GM21529 (cell line): Measurements from ENCODE around the gene PAX9.

Experiments used
- ATAC-seq: cut with Tn5 transposase; IDR thresholded peaks from one replicate; pipeline ENCODE4 v1.9.1; 2021; ENCODE audit not compliant: unreplicated experiment

The PAX9 gene

DNA sequence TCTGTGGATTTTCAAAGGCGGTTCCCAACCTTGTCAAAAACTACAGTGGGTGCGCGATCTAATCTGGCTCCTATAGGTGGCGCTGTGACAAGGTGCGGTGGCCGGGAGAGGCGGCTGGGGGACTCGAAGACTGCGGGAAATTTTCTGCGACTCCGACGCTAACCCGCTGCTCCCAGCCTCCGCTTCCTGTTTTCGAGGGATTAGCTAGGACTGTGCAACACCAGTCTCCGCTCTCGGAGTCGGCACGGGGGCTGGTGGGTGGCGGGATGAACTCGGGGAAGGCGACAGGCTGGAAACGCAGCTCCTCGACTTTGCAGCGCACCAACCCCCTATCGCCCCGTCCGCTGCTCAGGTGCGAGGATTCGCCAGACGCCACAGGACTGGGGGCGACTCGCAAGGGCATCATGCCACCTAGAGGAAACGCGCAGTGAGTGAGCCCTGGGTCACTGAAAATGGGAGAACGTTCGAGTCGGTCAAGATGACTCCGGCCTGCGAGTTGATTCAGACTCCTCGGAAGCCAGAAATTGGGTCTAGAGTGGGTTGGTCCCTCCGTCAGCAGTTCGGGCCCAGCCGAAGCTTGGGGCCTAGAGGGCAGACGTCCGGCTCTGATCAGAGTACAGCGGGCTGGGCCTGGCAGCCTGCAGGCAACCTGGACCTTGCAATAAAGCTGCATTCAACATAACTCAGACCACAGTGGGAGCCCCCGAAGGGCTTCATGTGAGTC, 5.5 kb upstream of the PAX9 start:
- ATAC-seq, result no peak

DNA sequence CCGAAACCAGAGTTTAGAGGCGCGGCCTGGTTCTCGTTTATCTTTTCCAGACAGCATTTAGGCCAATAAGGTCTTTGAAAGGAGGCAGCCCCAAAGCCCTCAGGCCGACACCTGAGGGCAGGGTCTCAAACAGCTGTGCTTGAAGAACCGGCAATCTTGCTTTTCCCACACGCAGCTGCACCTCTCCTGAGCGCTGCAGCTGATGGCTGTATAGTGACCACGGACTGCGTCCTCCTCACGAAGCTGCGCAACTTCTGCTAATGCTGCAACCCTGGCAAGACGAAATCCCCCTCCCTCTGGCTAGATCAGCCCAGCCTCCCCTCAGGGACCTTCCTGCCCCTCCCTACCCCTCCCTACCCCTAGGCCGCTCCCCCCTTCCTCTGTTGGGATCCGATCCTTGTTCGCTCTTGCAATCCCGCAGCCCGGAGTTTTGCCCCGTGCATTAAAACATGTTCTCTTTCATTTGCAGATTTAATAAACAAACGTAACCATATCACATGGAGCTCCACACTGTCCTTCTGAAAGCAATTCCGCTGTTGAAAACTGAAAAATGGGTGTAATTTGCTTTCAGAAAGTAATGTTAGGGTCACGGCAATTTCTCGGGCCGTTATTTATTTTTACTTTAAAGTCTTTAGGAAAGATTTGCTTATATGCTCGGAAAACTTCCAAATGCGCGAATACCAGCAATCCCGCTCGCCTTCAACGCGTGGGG, 4.8 kb upstream of the PAX9 start:
- no peak for ATAC-seq

DNA sequence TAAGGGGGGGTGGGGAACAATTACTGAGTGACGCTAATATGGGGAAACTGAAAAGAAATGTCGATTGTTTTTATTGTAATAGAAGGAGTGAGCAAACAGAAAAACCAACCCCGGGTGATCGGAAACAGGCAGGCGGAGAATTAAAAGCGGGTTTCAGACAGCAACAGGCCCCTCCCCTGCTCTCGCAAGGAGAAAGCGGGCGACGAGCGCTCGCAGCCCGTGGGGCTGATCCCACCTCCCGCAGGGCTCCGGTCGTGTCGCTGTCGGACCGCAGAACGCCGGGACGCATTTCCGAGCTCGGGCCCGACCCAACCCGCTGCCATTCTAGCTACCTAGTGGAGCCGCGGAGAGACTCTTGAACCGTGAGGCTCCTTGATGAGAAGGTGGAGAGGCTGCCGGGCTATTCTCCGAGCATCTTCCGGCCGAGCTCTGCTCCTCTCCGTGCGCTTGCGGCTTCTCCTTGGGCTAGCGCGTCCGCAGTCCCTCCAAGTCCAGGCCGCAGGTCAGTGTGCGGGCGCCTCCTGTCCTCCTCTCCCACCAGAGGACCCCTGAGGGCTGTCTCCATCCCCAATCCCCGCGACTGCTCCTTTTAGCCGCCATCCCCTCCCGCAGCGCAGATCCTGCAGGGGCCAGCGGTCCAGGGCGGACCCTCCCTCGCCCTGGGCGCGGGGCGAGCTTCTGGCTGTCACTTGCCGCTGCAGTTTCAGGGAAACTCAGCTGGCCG, 4.1 kb upstream of the PAX9 start:
- no peak for ATAC-seq

DNA sequence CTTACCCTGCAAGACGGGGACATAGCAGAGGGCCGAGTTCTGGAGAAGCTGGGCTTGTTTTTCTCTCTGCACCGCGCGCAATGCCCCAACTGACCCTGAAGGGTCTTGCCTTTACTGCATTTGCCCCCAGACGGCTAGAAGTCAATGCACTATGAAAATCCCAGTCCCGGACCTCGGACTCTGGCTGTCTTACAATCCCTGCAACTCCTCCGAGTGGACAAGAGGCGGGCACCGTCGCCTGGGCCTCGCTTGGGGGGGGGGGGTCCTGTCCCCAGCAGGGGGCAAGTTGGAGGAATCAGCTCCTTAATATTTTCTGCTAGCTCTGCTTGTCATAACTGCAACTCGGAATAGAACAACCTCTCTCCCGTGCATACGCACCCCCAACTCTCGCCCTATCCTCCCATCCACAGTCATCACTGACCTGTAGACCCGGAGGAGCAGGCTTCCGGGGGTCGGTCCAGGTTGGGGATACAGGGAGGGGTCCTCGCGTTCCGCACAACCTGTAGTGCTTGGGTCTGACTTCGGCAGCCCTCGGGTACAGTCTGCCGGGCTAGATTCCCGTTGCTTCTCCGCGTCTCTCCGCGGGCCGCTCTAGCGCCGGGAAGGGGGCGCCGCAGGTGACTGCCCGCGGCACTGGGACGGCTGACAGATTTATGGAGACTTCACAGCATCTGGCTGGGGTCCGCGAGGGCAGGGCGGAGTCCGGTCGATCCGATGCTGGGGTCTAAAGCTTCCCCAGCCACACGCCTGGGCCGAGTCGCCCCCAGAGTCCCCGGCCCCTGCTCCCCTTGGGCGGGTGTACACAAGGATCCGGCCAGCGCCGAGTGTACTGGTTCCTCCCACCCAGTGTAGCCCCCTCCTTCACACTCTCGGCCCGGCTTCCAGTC, 3.3 kb upstream of the PAX9 start:
- ATAC-seq, result no peak

DNA sequence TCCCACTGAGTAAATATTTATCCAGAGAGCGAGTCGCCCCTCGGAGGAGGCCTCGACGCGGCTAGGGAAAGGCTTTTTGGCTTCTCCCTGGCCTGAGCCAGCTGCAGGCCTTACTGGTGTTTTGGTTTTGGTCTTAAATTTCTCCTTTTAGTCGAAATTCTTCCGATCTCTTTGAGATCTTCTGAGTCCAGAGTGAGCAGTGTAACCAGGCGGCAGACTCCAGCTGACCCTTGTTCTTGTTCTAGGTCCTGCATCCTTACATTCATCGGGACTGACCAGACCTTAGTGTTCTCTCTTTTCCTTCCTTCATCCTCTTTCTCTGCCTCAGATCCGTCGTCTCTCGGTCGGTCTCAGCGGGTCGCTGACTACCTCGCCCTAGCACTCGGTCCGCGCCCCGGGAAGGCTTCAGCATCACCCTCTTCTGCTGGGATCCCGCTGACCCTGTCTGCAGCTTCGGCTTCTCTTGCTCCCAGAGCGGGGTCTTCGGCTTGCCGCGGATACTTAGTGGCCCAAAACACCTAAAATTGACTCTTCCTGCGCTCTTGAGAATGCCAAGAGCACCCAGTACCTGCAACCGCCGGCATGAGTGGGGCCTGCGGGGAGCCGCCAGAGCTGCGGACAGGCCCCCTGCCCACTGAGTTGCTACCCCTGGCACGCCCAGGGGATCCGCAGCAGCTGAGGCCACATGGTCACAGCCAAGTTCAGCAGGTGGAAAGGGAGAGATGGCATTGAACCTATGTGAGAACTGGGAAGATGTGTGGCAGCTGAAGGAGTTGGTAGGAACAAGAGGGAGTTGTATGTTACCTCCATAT, 2.4 kb upstream of the PAX9 start:
- no peak for ATAC-seq

DNA sequence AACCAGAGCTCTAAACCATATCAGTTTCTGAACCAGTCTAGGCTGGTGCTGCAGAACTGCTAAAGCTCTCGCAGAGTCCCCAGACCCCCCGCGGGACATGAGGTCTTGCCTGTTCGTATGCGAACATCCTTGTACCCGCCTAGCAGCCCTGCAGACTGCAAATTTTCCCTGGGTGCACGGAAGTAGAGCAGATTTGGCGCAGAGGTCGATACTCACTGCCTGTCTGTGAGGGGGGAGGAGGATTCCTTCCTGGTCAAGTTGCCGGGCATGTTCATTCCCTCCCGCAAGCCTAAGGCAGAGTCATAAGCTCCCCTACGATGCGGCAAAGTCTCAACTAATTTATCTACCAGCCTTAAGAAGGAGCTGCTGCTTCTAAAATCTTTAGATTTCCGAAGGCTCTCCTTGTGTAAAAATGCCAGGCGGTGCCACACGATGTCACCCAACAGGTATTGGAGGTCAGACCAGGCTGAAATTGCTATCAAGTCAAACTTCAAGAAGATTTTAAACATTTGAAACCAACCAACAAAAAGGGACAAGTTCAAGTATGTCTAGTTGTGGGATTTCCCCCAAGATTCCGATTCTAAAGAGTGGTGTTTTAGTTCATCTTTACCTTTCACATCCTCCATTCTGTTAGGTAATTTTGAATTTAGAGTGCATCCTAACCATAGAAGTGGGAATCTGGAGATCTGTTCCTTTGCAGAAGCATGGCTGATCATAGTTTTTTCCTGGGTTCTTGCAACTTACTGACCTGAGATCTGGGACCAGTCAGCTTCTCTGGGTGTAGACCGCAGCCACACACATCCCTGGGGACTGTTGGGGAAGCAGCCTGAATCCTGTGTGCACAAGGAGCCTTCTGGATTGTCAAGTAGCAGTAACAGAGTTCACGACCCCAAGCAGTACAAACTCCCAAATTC, 1.6 kb upstream of the PAX9 start:
- no peak for ATAC-seq

DNA sequence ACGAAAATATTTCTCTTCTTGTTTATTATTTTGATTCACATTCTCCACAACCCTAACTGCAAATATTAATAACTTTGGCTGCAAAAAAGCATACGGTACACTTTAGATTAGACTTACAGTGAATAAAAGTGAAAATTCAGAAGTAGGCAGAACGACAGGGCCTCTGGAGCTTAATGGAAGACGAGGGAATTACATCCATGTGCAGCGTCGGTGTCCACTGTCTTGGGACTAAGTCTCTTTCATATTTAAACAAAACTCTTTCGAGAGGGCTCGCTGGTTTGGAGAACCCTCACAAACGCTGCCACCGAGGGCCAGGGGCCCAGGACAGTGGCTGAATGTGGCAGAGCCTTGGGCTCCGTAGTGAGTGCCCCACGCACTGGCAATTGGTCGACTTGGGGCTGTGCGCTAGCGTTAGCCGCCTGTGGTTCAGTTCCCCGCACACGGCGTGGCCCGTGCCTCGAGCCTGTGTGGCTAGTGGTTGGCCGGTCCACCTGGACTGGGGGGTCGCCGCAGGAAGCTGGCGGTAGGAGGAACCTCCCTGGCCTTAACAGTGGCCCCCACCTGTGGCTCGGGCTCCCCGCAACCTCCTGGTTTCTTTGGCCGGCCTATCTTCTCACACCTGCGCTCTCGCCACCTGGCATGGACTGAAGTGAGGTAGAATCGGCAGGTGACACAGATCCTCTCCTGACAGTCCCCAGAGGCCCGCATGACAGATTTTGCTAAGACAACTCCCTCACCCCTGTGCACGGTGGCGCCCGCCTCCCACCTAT, 739 bp upstream of the PAX9 start:
- no peak for ATAC-seq

DNA sequence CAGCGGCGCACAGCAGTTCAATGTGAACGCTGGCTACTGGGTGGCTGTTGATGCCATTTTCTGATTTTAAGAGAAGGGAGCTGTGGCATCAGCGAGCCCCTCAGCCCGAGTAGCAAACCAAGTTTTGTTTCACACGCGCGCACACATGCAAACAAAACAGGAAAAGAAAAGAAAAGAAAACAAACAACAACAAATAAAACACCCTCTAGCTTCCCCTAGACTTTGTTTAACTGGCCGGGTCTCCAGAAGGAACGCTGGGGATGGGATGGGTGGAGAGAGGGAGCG, 540 bp downstream of the PAX9 start:
- ATAC-seq, result no peak

DNA sequence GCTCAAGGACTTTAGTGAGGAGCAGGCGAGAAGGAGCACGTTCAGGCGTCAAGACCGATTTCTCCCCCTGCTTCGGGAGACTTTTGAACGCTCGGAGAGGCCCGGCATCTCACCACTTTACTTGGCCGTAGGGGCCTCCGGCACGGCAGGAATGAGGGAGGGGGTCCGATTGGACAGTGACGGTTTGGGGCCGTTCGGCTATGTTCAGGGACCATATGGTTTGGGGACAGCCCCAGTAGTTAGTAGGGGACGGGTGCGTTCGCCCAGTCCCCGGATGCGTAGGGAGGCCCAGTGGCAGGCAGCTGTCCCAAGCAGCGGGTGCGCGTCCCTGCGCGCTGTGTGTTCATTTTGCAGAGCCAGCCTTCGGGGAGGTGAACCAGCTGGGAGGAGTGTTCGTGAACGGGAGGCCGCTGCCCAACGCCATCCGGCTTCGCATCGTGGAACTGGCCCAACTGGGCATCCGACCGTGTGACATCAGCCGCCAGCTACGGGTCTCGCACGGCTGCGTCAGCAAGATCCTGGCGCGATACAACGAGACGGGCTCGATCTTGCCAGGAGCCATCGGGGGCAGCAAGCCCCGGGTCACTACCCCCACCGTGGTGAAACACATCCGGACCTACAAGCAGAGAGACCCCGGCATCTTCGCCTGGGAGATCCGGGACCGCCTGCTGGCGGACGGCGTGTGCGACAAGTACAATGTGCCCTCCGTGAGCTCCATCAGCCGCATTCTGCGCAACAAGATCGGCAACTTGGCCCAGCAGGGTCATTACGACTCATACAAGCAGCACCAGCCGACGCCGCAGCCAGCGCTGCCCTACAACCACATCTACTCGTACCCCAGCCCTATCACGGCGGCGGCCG, 1.1 kb downstream of the PAX9 start:
- no peak for ATAC-seq

DNA sequence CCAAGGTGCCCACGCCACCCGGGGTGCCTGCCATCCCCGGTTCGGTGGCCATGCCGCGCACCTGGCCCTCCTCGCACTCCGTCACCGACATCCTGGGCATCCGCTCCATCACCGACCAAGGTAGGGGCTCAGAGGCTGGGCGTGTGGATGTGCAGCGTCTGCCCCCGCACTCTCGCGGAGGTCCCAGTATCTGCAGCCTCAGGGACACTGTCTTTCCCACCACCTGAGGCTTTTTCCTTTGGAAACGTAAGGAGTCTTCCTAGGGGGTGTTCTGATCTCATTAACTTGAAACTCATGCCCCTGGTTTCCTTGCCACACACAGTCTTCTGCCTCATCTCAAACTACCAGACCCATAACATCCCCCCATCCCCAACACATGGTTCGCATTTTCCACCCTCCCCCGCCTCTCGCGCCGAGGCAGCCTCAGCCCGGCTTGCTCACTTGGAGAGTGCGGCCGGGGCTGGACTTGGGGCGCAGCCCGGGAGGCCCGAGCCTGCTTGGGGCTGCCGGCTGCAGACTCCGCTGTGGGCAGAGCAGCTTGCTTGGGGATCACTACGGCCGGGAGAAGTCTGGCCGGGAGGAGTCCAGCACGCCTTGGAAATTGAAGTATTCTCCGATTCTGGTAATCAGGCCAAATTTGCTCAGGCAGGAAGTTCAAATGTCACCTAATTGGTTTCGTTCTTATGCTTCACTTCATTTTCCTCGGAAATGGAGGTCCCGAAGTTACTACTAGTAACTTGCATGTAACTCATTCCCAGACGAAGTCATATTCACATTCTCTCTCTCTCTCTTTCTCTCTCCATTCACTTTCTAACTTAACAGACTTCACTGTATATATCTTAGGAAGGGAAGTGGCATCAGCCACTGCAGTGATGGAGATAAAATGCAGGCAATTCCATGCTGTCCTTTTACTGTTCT, 2.0 kb downstream of the PAX9 start:
- ATAC-seq, result no peak

DNA sequence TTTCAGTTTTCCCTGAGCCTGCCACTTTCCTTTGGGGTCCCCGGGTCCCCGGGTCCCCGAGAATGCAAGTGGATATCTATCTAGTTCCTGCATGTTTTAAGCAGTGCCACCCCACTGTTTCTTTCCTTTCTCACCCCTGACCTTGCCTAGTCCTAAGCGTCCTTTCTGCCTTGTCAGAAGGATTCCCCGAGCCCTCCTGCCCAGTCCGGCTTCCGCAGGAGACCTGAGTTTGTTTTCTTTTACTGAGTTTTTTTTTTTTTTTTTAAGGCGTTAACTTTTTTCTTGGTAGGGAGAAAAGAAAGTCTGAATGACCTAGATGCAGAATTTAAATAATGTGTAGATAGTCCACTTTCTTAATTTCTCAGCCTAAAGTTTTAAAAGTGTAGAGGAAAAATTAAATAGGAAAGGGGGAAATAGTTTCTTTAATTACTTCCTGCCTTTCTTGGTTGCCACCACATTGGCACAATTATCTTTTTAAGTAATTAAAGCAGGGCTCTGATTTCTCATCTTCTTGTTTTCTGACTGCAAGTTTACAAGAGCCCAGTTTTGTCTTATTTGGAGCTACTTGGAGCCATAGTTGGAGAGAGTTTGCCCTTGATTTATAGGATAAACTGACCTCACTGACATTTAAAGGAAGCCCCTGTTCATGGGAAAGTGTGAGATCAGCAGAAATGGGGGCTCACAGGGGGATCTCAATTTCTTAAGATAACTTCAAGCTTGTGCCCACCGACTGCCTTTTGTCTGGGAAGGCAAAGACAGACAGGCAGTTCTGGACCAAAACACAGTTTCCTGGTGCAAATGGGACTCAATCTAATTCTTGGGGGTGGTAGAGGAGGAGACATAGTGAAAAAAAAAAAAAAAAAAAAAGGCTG, 2.9 kb downstream of the PAX9 start:
- no peak for ATAC-seq

DNA sequence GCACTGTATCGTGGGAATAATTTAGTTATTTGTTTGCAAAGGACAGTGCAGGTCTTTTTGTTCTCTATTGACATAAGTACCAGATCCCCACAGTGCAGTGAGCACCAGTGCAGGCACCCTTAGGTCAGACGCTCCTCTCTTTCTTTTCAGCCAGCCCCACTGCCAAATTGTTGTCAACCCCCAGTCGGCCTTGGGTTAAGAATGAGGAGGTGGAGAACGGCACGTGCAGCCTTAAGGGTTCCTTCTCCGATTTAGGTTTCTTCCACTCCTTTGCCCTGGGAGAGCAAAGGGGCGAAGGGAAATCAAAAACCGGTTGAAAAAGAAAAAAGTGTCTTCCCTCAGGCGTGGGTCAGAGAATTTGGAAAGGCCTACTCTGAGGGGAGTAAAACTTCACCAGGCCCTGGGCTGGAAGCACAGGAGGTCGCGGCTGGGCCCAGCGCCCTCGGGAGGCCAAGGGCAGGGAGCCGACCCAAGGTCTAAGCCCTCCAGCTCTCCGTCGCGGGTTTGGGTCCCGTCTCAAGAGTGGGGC, 4.3 kb downstream of the PAX9 start:
- no peak for ATAC-seq

DNA sequence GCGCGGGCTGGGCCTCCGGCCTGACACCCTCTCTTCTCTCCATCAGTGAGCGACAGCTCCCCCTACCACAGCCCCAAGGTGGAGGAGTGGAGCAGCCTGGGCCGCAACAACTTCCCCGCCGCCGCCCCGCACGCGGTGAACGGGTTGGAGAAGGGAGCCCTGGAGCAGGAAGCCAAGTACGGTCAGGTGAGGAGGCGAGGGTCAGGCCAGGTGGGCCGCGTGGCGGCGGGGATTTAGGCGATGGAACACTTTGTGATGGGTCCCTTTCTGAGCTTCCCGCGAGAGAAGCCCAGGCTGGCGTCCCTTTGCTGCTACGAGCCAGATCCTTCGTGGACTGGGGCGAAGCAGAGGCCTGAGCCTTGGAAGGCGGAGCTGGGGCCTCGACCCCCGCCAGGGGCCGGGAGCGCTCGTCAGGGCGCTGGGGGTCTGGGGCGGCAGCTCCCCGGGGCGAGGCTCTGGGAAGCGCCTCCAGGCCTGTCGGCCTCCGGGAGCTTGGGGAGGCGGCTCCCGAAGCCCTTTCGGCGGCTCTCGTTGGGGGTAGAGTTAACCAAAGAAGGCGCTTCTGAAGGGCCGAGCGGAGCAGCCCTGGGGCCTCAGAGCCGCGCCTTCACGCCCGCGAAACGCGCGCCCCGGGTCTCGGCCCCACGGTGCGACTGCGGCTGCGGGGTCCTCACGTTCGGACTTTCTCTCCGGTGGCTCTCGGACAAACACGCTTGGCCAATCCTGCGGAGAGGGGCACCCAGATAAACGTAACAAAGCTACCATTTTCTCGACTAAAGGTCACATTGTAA, 5.0 kb downstream of the PAX9 start:
- no peak for ATAC-seq

DNA sequence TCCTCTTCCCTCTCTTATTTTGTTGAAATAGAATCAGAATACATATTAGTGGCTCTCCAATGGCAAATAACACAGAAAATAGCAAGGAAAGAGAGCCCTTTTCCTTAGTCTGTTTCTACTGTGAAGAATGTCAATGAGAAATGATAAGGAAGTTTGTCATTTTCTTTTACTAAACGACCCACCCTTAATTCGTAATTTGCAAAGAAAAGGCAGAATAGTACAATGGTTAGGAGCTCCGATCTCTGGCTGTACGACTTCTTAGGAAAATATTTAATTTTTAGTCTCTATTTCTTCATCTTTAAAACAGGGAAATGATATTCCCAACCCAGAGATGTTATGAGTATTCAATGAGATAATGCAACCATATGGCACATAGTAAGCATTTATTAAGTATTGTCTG, 6.0 kb downstream of the PAX9 start:
- ATAC-seq, result no peak

DNA sequence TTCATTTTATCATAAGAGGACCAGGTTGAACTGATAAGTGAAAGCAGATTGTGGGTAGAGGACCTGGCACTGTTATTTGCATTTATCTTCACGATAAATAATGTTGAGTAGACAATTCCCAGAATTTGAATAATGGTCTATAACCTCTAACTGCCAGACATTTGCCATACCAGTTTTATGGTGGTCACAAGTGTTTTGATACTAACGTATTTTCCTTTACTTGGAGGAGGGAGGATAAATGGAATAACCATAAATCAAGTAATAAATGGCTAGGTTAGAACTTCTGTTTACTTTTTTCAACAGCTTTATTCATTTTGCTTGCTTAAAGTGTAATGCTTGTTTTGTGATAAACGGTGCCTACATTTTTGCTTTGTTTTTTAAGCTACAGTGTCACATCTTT, 9.5 kb downstream of the PAX9 start:
- ATAC-seq, result no peak
